Measurements from ENCODE around the gene KCTD11.
"Not testable (repeated sequence)": the region's sequence is repeated elsewhere in the genome, so short reads cannot be mapped to it uniquely, and the experiment has no call there.

KCTD11 gene

DNA sequence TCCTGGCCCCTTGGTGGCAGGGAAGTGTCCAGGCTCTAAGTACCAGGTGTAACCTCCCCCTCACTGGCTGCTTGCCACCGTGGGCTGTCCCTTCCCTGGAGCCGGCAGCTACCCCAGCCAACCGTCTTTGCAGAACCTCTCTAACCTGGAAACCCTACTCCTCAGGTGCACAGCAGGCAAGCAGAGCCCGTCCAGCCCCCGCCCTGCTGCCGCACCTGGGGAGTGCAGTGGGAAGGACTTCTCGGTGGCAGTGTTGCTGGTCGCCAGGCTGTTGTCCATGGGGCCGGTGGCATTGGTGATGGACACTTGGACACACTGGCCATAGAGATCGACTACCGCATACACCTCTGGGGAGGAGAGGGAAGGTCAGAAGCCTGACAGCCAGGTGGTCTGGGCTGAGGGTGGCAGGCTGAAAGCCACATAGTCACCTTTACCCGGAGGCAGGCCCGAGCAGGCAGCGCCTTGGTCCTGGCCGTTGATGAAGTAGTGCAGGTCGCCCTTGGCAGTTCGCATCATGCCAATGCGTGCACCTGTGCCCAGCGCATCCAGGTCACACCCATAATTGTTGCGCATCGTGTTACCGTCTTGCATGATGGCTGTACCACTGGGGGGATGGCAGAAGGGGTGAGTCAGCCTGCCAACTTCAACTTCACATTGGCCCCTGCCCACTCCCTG, 29.3 kb upstream of the KCTD11 start:
- no peak for DNase-seq

DNA sequence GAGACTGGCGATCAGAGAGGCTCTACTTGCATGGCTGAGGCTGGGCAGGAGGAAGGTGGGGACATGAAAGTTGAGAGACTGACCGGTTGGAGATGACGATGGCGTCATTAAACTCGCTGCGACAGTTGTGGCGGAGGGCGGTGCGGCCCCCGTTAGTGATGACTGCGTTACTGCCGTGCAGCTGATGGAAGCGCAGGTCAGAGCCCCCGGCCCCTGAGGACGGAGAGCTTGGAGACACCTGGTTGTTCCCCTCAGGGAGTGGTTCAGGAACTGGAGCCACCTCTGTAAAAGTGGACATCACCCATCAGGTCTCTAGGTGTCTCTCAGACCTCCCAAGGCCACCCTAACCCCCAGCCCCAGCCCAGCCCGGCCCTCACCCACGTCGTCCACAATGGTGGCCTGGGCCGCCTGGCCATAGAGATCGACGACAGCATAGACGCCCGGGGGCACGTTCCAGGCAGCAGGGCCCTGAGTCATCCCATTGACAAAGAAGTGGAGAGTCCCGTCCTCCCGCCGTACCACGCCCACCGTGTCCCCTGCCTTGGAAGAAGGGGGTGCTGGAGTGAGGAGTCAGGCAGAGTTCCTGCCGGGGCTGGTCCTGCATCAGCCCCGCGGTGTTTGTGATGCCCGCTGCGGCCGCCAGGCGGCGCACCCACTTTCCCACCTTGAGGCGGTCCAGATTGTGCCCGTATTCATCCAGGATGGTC, 28.1 kb upstream of the KCTD11 start:
- peak; percentile 82 to 84 for DNase-seq

DNA sequence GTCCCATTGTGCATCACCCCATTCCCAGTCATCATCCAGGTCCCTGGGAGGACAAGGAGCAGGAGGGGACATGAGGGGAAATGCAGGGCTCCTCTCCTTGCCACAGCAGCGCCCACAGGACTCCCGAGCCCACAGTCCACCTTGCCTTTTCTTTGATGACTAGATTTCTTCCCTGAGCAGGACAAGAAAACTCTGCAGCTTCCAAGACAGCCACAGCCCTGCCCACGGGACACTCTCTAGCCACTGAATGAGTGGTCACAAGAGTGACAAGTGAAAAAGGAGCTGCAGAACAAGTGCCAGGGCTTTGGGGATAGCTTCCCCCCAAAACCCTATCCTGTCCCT, 27.6 kb upstream of the KCTD11 start:
- DNase-seq: no peak

DNA sequence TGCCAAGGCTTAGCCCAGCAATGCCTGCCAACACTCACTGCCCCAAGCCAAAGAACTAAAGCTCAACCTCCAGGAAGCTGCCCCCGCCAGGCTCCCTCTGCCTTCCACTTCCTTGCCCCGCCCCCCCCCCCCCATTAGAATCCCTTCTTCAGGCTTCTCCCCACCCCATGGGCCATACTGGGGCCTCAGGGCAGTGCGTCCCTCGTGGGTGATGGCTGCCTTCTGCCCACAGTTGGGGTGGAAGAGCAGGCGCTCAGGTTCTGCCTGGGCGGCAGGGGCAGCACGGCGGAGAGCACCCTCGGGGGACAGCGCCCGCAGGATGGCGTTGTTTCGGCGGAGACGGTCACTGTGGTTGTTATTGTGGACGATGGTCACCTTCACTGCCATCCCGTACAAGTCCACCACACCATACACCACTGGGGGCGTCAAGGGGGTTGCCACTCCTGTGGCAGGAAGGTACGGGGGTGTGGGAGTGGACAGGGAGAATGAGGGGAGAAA, 26.9 kb upstream of the KCTD11 start:
- no peak for DNase-seq

DNA sequence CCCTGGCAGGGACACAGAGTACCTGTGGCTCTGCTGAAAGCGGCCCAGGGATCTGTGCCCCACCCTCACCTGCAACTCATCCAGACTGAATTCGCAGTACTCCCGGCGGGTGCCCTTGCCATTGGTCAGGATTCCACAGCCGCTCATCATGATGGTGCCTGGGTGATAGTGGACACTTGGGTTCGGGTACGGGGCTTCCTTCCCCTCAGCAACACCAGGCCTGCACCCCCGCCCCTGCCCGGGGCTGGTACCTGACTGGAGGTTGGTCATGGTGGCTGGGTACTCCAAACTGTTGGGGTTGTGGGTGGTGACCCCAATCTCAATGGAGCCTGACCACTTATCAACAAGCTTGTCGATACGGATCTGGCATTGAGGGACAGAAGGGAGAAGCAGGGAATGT, 25.8 kb upstream of the KCTD11 start:
- DNase-seq: no peak

DNA sequence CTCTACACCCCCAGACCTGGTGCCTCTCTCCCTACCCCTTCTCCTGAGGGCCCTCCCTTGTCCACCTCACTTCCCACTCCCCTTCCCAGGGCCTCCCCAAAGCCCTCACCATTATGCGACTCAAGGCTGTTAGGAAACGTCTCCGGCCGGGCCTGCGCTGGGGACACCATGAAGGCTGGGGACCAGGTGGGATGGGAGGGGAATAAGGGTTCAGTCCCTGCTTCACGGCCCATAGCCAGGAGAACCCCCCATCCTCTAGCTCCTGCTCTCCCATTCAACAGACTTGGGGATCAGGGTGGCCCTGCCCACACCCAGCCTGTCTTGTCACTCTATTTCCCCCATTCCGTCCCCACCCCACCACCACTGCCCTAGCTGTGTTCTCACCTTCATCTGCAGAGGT, 24.9 kb upstream of the KCTD11 start:
- DNase-seq: no peak

DNA sequence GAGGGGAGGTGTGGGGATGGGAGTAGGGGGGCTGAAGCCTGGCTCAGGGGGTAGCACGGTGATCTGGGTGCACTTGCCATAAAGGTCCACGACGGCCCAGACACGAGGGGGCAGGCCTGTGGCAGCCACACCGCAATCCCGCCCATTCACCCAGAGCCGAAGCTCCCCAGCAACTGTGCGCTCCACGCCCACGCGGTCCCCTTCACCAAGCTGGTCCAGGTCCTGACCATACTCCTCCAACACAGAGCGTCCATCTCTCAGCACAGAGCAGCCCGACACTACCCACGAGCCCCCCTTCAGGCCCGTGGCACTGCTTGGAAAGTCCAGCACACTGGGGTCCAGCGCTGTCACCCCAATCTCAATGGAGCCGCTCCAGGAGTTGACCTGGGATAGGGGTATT, 24.5 kb upstream of the KCTD11 start:
- no peak for DNase-seq

DNA sequence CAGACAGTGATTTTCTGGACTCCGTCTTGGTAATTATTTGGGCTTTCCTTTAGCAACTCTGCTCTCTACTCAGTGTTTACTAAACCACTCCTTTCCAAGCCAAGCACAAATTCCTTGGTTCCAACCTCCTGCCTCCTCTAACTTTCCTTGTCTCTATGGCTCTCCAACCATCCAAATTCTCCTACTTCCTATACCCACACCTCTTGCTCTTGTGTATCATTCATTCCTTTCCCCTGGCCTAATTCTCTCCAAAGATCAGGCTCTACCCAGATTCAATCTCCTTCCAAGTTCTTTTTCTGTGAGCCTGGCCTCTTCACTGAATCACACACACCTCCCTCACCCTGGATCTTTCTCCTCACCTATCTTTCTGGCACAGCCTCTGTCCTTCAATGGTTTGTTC, 24.0 kb upstream of the KCTD11 start:
- no peak for DNase-seq

DNA sequence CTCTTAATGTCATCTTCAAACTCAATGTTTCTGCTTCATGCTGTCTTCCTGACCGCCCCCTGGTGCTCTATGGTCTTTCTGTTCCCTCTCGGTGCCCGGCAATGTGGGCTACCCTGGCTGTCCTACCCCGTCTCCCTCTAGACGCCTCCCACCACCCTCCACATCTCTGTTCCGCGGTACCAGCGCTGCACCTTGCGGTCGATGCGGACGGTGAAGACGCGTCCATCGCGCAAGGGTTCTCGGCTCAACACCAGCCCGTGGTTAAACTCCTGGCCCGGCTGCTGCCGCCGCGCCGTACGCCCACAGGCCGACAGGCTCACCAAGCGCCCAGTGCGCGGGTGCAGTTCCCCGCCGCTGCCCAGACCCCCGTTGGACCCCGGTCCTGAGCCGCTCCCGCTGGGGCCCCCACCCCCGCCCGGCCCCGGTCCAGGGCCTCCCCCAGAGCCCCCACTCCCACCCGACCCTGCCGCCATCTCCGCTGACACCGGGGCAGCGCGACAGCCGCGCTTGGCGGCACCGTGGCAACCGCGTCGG, 23.1 kb upstream of the KCTD11 start, which contains the start of gene NEURL4:
Gene NEURL4 (minus strand): TSS at position 496 of the 534 bp plus-strand sequence. CDS start 23 bp downstream, at position 473.
- DNase-seq: no peak

DNA sequence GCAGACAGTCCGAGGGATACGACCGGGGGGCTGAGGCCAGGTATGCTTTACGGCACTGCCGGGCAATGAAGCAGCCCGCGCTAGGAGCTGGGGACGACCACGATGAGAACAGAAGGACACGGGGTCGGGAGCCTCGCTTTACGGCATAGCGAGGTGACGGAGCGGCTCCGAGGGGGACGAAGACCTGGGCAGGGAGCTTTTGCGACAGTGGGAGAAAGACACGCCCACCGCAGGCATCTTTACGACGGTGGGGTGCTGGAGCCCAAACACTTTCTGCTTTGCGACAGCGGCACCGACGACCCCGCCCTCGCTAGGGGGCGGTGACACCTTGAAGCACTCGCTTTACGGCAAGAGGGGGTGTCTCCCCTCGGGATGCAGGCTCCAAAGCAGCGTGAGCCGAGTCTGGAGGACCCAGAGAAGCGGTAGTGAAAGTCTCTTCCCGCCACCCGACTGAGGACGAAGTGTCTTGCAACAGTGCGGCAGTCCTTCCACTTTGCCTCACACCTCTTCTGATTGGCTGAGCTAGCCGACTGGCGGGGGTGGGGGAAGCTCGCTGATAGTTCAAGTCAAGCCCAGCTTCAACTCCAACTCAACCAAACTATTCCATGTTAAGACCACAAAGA, 22.5 kb upstream of the KCTD11 start:
- peak; percentile 98 for DNase-seq

DNA sequence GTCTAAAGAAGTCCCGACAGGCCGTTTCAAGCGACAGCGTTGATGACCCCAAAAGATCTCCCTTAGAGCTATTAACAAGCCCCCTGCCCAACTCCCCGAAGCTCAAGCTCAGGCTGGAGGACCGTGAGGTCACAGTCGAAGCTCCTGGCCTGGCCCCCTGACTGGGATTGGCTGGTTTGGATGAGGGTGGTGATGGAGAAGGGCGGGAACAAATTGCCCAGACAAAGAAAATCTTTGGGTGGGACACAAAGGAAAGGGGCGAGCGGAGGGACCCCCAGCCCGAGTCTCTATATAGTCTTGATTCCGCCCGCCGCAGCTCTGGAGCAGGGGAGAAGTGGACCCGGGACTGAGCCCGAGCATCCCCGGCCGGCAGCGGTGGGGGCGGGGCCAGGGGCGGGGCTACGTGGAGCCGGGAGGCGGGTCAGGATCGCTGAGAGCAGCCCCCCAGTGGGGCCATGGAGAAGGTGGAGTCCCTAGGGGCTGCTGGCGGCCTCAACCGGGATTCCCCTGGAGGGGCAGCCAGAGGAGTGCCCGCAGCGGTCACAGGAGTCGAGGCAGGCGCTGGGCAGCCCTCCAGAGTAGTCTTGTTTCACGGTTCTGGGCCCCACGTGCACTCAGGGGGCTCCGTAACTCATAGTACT, 21.8 kb upstream of the KCTD11 start:
- DNase-seq: peak; percentile 89 to 91

DNA sequence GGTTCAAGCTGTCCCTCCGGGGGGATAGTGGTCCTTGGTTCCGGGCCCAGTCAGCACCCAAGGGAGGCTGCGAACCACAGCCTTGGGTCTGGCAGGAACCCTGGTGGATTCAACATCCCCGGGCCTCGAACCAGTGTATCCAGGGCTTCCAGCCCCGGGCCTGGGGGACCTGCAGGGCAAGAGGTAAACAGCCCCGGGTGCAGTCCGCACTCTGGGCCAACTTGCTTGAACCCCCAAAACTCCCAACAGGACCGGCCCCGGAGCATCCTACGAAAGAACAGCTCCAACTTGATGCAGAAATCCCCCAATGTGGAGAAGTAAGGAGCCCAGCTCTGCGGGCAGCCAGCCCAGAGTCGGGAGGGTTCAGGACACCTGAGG, 21.3 kb upstream of the KCTD11 start:
- no peak for DNase-seq

DNA sequence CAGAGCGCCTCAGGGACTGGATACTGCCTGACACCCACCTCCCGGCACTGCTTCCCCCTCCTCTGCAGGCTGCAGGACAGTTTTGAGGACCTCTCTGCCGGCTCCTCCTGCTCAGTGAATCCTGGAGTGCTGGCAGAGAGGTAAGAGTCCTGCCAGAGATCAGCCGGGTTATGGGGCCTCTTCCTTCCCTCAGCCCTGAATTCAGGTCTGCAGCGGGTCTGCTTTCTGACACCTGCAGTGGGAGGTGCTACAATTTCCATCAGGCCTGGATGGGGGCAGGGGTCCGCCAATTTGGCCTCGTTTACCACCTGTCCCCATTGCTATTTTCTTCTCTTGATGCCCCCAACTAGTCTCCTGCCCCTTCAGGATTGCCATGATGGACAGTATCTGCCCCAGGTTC, 19.9 kb upstream of the KCTD11 start:
- no peak for DNase-seq

DNA sequence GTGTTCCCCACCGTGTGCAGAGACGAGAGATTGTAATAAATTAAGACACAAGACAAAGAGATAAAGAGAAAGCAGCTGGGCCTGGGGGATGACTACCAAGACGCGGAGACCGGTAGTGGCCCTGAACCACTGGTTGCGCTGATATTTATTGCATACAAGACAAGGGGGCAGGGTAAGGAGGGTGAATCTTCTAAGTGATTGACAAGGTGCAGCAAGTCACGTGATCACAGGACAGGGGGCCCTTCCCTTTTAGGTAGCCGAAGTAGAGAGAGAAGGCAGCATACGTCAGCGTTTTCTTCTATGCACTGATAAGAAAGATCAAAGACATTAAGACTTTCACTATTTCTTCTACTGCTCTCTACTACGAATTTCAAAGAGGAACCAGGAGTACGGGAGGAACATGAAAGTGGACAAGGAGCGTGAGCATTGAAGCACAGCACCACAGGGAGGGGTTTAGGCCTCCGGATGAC, 19.3 kb upstream of the KCTD11 start:
- peak; percentile 48 to 54 for DNase-seq

DNA sequence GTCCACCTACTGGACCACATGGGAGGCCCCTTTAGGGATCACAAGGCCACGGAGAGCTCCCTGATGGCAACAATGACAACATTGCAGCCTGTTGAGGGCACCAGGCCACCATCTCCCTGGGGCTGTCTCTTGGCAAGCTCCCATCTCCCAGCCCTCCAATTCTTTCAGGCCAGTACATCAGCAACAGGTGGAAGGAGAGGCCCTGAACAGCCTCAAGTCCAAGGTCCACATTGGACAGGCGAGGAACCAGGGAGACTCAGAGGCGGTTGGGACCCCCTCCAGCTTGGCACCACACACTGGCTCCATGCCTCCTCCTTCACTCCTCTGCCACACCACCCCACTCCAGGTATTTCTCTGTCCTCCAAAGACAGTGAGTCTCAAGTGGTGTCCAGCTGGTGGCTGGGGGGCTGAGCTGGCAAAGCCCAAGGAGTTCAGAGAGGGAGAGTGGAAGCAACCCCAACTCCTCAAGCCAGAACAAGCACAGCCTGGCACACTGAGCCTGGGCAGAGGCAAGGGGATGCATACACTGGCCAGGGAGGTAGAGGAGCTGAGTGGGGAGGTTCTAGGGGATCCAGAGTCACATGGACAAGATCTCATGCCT, 16.9 kb upstream of the KCTD11 start:
- no peak for DNase-seq

DNA sequence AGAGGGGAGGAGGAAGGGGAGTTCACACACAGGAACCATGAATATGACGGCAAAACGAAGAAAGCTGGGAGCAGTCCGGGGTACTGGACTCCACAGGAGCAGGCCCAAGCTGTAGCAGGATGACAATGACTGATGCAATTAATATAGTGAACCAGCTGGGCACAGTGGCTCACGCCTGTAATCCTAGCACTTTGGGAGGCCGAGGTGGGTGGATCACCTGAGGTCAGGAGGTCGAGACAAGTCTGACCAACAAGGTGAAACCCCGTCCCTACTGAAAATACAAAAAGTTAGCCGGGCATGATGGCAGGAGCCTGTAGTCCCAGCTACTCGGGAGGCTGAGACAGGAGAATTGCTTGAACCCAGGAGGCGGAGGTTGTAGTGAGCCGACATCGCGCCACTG, 16.2 kb upstream of the KCTD11 start:
- not testable (repeated sequence) for DNase-seq

DNA sequence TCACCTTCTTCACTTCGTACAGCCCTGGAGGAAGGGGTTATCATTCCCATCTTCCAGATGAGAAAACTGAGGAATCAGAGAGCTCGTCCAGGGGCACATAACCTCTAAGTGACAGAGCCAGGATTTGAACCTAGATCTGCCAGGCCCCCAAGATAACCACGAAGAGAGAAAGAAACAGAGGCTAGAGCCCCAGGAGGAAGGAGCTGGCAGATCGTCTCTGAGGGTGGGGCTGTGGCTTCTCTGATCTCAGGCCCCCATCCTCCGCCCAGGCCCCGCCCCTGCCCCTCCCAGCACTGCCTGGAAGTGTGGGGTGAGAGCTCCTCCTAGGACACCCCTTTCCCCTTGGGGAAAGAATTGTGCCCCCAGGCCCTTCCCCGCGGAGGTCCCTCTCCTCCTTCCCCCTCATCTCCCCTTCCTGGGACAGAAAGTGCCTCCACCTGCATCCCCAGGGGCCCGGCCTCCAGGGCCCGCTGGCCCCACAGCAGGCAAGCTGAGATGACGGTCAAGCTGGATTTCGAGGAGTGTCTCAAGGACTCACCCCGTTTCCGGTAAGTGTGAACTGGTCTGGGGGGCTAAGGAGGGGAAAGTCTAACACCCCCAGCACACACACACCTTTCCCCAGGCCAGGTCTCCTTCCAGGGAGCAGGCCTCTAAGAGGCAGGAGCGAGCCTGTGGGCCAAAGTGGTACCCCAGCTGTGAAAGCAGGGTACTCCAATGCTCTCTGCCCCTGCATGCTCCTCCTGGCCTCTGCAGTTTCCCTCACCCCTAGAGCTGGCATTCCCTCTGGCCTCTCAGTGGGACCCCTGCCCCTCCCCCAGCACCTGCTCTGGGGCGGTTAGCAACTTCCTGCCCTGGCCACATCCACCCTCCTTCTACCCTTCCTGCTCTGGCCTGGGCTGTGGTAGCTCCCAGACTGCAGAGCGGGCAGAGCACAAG, 15.5 kb upstream of the KCTD11 start, which contains the start of gene ACAP1:
Gene ACAP1 (plus strand): TSS at position 290 of the 936 bp plus-strand sequence. CDS start 206 bp downstream, at position 496.
- DNase-seq: peak; percentile 92 to 93

DNA sequence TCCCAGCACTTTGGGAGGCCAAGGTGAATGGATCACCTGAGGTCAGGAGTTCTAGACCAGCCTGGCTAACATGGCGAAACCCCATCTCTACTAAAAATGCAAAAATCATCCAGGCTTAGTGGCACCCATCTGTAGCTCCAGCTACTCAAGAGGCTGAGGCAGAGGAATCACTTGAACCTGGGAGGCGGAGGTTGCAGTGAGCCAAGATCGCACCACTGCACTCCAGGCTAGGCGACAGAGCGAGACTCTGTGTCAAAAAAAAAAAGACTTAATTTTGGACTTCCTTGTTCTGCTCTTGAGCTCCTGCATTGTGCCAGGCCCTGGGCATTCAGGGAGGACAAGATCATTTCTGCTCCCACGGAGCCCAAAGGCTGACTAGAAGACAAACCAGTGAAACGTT, 14.4 kb upstream of the KCTD11 start:
- DNase-seq: not testable (repeated sequence)

DNA sequence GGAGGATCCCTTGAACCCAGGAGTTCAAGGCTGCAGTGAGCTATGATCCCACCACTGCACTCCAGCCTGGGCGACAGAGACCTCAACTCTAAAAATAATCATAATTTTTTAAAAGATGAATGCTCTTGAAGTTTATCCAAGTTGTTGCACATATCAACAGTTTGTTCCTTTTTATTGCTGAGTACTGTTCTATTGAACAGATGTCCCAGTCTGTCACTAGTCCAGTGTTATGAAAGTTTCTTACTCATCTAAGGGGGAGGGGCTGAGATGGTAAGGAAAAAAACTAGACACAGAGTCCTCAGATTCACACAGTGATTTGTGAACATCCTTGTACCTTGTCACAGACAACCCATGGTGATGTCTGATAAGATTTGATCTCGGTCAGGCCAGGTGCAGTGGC, 11.8 kb upstream of the KCTD11 start:
- DNase-seq: no peak

DNA sequence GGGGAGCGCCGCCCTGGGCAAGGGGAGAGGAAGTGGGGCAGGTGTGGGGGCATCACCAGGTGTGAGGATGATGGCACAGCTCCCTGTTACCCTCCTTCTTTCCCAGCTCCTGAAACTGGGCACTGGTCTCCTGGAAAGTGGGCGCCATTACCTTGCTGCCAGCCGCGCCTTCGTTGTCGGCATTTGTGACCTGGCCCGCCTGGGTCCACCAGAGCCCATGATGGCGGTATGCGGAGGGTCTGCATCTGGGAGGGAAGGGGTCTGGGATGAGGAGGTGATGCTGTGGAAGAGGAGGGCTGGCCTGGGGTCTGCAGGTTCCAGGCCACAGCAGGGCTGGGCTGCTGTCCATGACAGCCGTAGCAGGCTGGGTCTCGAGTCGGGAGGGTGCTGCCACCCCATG, 10.1 kb upstream of the KCTD11 start:
- DNase-seq: no peak

DNA sequence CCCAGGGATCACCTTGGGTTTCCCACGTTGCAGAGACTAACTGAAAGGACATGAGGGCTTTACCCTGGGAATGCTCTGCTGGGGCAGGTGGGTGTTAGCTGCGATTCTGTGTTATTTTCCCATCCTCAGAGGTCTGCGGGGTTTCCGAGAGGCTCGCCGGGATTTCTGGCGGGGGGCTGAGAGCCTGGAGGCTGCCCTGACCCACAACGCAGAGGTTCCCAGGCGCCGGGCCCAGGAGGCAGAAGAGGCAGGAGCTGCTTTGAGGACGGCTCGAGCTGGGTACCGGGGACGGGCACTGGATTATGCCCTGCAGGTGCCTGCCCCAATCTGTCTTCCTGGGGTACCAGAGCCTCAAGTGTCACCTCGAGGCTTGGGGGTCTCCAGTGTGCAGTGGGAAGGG, 8.7 kb upstream of the KCTD11 start:
- DNase-seq: no peak

All from activated T-cell treated with anti-CD3 and anti-CD28 coated beads, Interleukin-2, amount 50 U/mL, for 48 hours (primary cell).